SK-N-SH (cell line): ENCODE data around the gene ACACA.

Source experiments
- CHD2 ChIP-seq: fragments of 150-350 bp; IDR thresholded peaks from 2 replicates; pipeline ENCODE4 v1.6.1; 2018; ENCODE audit warnings: low read length; ENCODE audit not compliant: partially characterized antibody
- CTCF ChIP-seq: fragments of 200-600 bp; sonication (generic); IDR thresholded peaks from 2 replicates; pipeline ENCODE4 v1.6.1; 2017; ENCODE audit warnings: antibody characterized with exemption, mild to moderate bottlenecking, moderate library complexity
- ELF1 ChIP-seq: IDR thresholded peaks from 2 replicates; pipeline ENCODE4 v1.4.0; 2012
- EP300 ChIP-seq, 2 experiments: IDR thresholded peaks; 2 replicates each; pipeline versions ENCODE4 v1.4.0 to v1.6.1; 2012; ENCODE audit warnings: borderline replicate concordance in 1 of 2, low read depth in 1 of 2, low read length in 1 of 2
- GATA2 ChIP-seq: sonication (generic); formaldehyde crosslinking; IDR thresholded peaks from 2 replicates; pipeline ENCODE4 v1.5.0; 2020; ENCODE audit warnings: mild to moderate bottlenecking, missing genetic modification reagents
- MAX ChIP-seq: IDR thresholded peaks from 2 replicates; pipeline ENCODE4 v1.4.0; 2012; ENCODE audit warnings: low read depth
- NFIC ChIP-seq: IDR thresholded peaks from 2 replicates; pipeline ENCODE4 v1.4.0; 2012; ENCODE audit warnings: borderline replicate concordance
- PBX3 ChIP-seq: IDR thresholded peaks from 2 replicates; pipeline ENCODE4; 2012
- POLR2AphosphoS5 ChIP-seq: IDR thresholded peaks from 2 replicates; pipeline ENCODE4 v1.6.1; 2012; ENCODE audit warnings: low read depth, low read length
- RAD21 ChIP-seq: IDR thresholded peaks from 2 replicates; pipeline ENCODE4 v1.6.1; 2012; ENCODE audit warnings: mild to moderate bottlenecking, low read length
- RFX5 ChIP-seq: IDR thresholded peaks from 2 replicates; pipeline ENCODE4 v1.6.1; 2012; ENCODE audit warnings: mild to moderate bottlenecking, improper control_type of control experiment, low read length

- TF ChIP-seq MAX (no peak), PBX3 (no peak), POLR2AphosphoS5 (no peak), GATA2 (CRISPR knock-in tag) (no peak), RFX5 (no peak), CTCF (no peak), ELF1 (no peak), NFIC (no peak), EP300 (IDR thresholded peaks at IDR 0.05; ENCODE audit: borderline replicate concordance in 1 of 2, low read depth in 1 of 2, low read length in 1 of 2) (no peak), RAD21 (no peak), CHD2 (no peak)
Observed at GRCh38 chr17:37309051-37309450, 97.6 kb downstream of the ACACA start.
